GM12865 (cell line): ENCODE measurements around the gene CACNB2.

Source experiments
- DNase-seq: peaks from one replicate; pipeline ENCODE4 v3.0.0; 2010; ENCODE audit warnings: low read depth
- H3K4me3 ChIP-seq: 2 replicates; pipeline ENCODE4 v1.5.1; 2011; ENCODE audit warnings: mild to moderate bottlenecking, low read depth, low read length, control low read depth
- CTCF ChIP-seq: IDR thresholded peaks from 2 replicates; pipeline ENCODE4 v1.5.1; 2011; ENCODE audit warnings: low read length, control low read depth, low read depth, inconsistent platforms; ENCODE audit not compliant: insufficient read depth; ENCODE audit errors: missing control alignments

CACNB2 gene

GRCh38 chr10:18460032-18460431, 319.8 kb downstream of the CACNB2 start:
- TF ChIP-seq CTCF, result no peak
- H3K4me3 ChIP-seq, result no peak overlapping the region
- DNase-seq, result no peak

GRCh38 chr10:18463673-18464211, 323.5 kb downstream of the CACNB2 start:
- no peak for TF ChIP-seq CTCF
- DNase-seq, result no peak
- no peak overlapping the region for H3K4me3 ChIP-seq

- no peak overlapping the region for H3K4me3 ChIP-seq
- no peak for DNase-seq
- TF ChIP-seq CTCF, result no peak
Observed at GRCh38 chr10:18469125-18469524, 328.9 kb downstream of the CACNB2 start.

DNA sequence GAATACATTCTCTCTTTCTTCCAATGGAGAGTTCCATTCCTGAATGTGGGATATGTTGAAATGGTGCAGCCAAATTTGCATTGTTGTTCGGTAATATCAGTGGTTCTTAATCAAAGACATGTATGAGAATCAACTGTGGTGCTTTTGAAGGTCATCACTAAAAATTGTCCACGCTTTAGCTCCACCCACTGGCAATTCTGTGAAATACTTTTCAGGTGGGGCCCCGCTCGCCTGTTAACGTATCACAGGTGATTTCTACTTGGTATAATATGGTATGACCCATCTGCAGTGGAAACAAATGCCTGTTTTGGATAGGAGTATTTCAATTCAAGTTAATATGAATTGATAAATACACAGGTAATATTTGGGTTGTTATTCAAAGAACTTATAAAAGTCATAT, 332.8 kb downstream of the CACNB2 start:
- no peak overlapping the region for H3K4me3 ChIP-seq
- peak; percentile 1 for TF ChIP-seq CTCF
- peak; percentile 21 for DNase-seq

DNA sequence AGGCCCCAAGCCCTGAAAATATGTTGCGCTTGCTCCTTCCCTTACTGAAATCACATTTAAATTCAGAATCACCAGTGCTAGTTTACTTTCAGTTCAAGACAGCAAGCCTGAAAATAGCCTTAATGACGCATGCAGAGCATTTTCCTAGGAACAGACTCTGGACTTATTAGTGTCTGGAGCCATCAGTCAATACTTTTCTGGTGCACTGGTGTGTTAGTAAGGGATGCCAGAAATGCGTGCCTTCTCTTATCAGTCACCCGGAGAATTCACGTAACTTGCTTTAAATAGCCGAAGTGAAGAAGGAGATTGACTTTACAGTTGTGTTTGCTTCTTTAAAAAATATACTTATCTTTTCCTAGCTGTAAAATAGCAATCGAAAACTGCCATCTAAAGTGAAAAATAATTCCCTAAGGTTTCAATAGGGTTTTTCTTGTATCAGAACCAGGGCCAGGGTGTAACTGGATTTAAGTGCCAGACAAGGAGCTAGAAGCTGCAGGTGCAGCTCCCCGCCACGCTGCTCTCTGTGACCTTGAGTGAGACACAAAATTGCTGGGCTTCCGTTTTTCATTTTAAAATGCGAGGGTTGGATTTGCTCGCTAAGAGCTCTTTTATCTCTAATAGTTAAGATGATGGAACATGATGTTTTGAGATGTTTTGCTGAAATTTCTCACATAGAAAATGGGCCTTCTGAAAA, 333.3 kb downstream of the CACNB2 start:
- DNase-seq, result no peak
- H3K4me3 ChIP-seq, result no peak overlapping the region
- TF ChIP-seq CTCF, result no peak

DNA sequence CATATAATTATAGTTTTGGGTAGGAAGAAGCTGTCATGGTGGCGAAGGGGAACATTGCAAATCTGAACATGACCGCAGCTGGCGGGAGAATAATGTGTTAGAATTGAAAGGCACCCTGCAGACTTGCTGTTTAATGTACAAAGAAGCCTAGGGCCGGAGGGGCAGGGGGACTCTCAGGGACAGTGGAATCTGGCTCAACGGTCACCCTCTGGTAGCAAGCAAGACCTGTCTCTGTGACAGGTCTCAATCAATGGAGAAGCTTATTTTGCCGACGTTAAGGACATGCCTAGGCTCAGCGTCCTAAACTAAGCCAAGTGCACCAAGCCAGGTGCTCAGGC, 333.9 kb downstream of the CACNB2 start:
- no peak for TF ChIP-seq CTCF
- H3K4me3 ChIP-seq, result no peak overlapping the region
- DNase-seq, result no peak
